ENCODE data around the gene ADSS1.
A peak's percentile ranks its signal among the peaks of the same experiment; 100 is the strongest.
"Not testable (repeated sequence)": the region's sequence is repeated elsewhere in the genome, so short reads cannot be mapped to it uniquely, and the experiment has no call there.

The ADSS1 gene

GRCh38 chr14:104750056-104750752 is 26.2 kb downstream of the ADSS1 start:
- DNase-seq (ENCODE audit: low read depth in 2 of 2) = no peak

GRCh38 chr14:104750753-104751057 is 26.7 kb downstream of the ADSS1 start:
- not testable (repeated sequence) for DNase-seq (ENCODE audit: low read depth in 2 of 2)

GRCh38 chr14:104751539-104752422 is 27.8 kb downstream of the ADSS1 start:
- no peak for DNase-seq (ENCODE audit: low read depth in 2 of 2)

- no peak for DNase-seq (ENCODE audit: low read depth in 2 of 2)
Measured at GRCh38 chr14:104752423-104752734, 28.4 kb downstream of the ADSS1 start.

GRCh38 chr14:104752735-104753527 is 28.9 kb downstream of the ADSS1 start, which contains the start of gene SIVA1:
TSS of gene SIVA1 (plus strand) at chr14:104753147. CDS start at chr14:104753202, 55 bp downstream.
- peak; percentile 97 to 98 for DNase-seq (ENCODE audit: low read depth in 2 of 2)

- DNase-seq (ENCODE audit: low read depth in 2 of 2) = no peak
Measured at GRCh38 chr14:104753528-104754212, 29.6 kb downstream of the ADSS1 start.

GRCh38 chr14:104754213-104754851 is 30.3 kb downstream of the ADSS1 start:
- DNase-seq (ENCODE audit: low read depth in 2 of 2) = no peak

- DNase-seq (ENCODE audit: low read depth in 2 of 2) = no peak
Measured at GRCh38 chr14:104755621-104756020, 31.6 kb downstream of the ADSS1 start.

- no peak for DNase-seq (ENCODE audit: low read depth in 2 of 2)
Measured at GRCh38 chr14:104756477-104757237, 32.6 kb downstream of the ADSS1 start.

- DNase-seq (ENCODE audit: low read depth in 2 of 2) = no peak
Measured at GRCh38 chr14:104757238-104757585, 33.2 kb downstream of the ADSS1 start.

GRCh38 chr14:104757681-104758392 is 33.8 kb downstream of the ADSS1 start:
- no peak for DNase-seq (ENCODE audit: low read depth in 2 of 2)

GRCh38 chr14:104758981-104759969 is 35.2 kb downstream of the ADSS1 start:
- no peak for DNase-seq (ENCODE audit: low read depth in 2 of 2)

GRCh38 chr14:104765517-104765916 is 41.5 kb downstream of the ADSS1 start:
- no peak for DNase-seq (ENCODE audit: low read depth in 2 of 2)

- DNase-seq (ENCODE audit: low read depth in 2 of 2) = no peak
Measured at GRCh38 chr14:104766256-104766862, 42.3 kb downstream of the ADSS1 start.

- no peak for DNase-seq (ENCODE audit: low read depth in 2 of 2)
Measured at GRCh38 chr14:104766863-104767633, 43.0 kb downstream of the ADSS1 start.

- no peak for DNase-seq (ENCODE audit: low read depth in 2 of 2)
Measured at GRCh38 chr14:104767634-104767918, 43.5 kb downstream of the ADSS1 start.

GRCh38 chr14:104768437-104769323 is 44.7 kb downstream of the ADSS1 start:
- DNase-seq (ENCODE audit: low read depth in 2 of 2) = peak; percentile 22 to 32

Measured in fibroblast of skin of left biceps (primary cell).